HepG2 (cell line): ENCODE data around the gene UTP4. TPM values are rescaled to one million over a fixed set of nuclear protein-coding genes. Genes with fewer than 3 reads are reported as not detected.

Source experiments
- ATAC-seq: fragments of 200-7000 bp; cut with Tn5 transposase; 3 replicates; pipeline ENCODE4 v1.9.1; 2020; ENCODE audit warnings: mild to moderate bottlenecking, moderate library complexity
- BruUV-seq: library from RNA; stranded (reverse); fragments of 400-500 nt; replicated peaks from 2 replicates; lab custom pipeline; 2021; lab: Mats Ljungman, UMichigan
- CTCF ChIA-PET: fragments of 300-600 bp; formaldehyde crosslinking; extraction: SDS; loops from one replicate; lab custom pipeline; 2021; ENCODE audit warnings: low total read pairs, inconsistent platforms, low intra/inter-chr PET ratio; lab: Yijun Ruan, JAX
- POLR2A ChIA-PET: fragments of 350-600 bp; sonication (Branson Sonifier 250); formaldehyde crosslinking; loops from one replicate; lab custom pipeline; 2020; ENCODE audit warnings: antibody characterized with exemption, inconsistent platforms; lab: Yijun Ruan, JAX
- DNase-seq: peaks from one replicate; pipeline ENCODE4 v3.0.0-alpha.2; 2015; ENCODE audit warnings: low spot score
- FAIRE-seq: peaks from 3 replicates; lab custom pipeline; 2011; peaks lifted over from hg19 to GRCh38; lab: Jason Lieb, UNC
- H2AFZ ChIP-seq: one replicate; pipeline ENCODE4 v1.6.1; 2011; ENCODE audit warnings: low read length, inconsistent platforms
- H3K27ac ChIP-seq: fragments of 300-600 bp; 3 replicates; pipeline ENCODE4 v1.8.0; 2011; ENCODE audit warnings: mixed run types, mild to moderate bottlenecking, mixed read lengths, low read length, inconsistent platforms; ENCODE audit not compliant: insufficient read depth; ENCODE audit errors: extremely low read length
- H3K27me3 ChIP-seq, 2 experiments: fragments of 200-600 bp in 1 of 2; 2 replicates in 1 of 2; 3 replicates in 1 of 2; pipeline versions ENCODE4 v1.6.0 to v1.8.0; 2011; ENCODE audit warnings: low read length in 2 of 2, mild to moderate bottlenecking in 2 of 2, moderate library complexity in 2 of 2, inconsistent platforms in 1 of 2; ENCODE audit not compliant: insufficient read depth in 2 of 2, control insufficient read depth in 1 of 2
- H3K36me3 ChIP-seq, 2 experiments: fragments of 200-600 bp in 1 of 2; replicated peaks in 1 of 2; 2 replicates in 1 of 2; 3 replicates in 1 of 2; pipeline versions ENCODE4 v1.5.1 to v1.8.0; 2011; ENCODE audit warnings: low read length in 2 of 2, inconsistent platforms in 1 of 2; ENCODE audit not compliant: insufficient read depth in 2 of 2, control insufficient read depth in 1 of 2
- H3K4me1 ChIP-seq: 2 replicates; pipeline ENCODE4 v1.5.1; 2012; ENCODE audit warnings: low read length, inconsistent platforms; ENCODE audit not compliant: insufficient read depth
- H3K4me2 ChIP-seq: 2 replicates; pipeline ENCODE4 v1.6.0; 2011; ENCODE audit warnings: low read depth, low read length, inconsistent platforms
- H3K4me3 ChIP-seq, 3 experiments: fragments of 200-600 bp in 1 of 3; sonication (generic), shearing (Covaris generic) in 1 of 3; replicated peaks in 1 of 3; 2 replicates each; pipeline ENCODE4 v1.5.1; 2011 to 2016; ENCODE audit warnings: low read length in 3 of 3, inconsistent platforms in 2 of 3, low read depth in 2 of 3, mild to moderate bottlenecking in 2 of 3, control low read depth in 1 of 3, mixed read lengths in 1 of 3; ENCODE audit not compliant: insufficient read depth in 1 of 3
- H3K79me2 ChIP-seq: one replicate; pipeline ENCODE4 v1.6.1; 2011; ENCODE audit warnings: low read length, inconsistent platforms; ENCODE audit not compliant: insufficient read depth
- H3K9ac ChIP-seq: 2 replicates; pipeline ENCODE4 v1.6.0; 2011; ENCODE audit warnings: mild to moderate bottlenecking, low read depth, low read length, inconsistent platforms; ENCODE audit not compliant: insufficient read depth
- H3K9me3 ChIP-seq: 2 replicates; pipeline ENCODE4 v1.5.1; 2012; ENCODE audit warnings: mild to moderate bottlenecking, low read length
- H4K20me1 ChIP-seq: 2 replicates; pipeline ENCODE4 v1.6.0; 2011; ENCODE audit warnings: inconsistent platforms, mild to moderate bottlenecking, low read length, moderate library complexity; ENCODE audit not compliant: insufficient read depth
- KAT2B ChIP-seq: fragments of 150-350 bp; IDR thresholded peaks from 2 replicates; pipeline ENCODE4 v1.6.1; 2014; ENCODE audit warnings: low read depth, low read length, borderline replicate concordance
- PPARG ChIP-seq: conservative IDR thresholded peaks from 2 replicates; pipeline ENCODE4 v1.6.1; 2016; ENCODE audit warnings: missing biosample characterization, missing genetic modification reagents
- TBL1XR1 ChIP-seq: fragments of 150-350 bp; IDR thresholded peaks from 2 replicates; pipeline ENCODE4 v1.6.1; 2014; ENCODE audit warnings: borderline replicate concordance, low read length; ENCODE audit not compliant: partially characterized antibody
- THAP9 ChIP-seq: sonication (generic); formaldehyde crosslinking; IDR thresholded peaks from 2 replicates; pipeline ENCODE4; 2020; ENCODE audit warnings: missing genetic modification reagents, mild to moderate bottlenecking, borderline replicate concordance
- TOE1 ChIP-seq: sonication (generic); formaldehyde crosslinking; IDR thresholded peaks from 2 replicates; pipeline ENCODE4 v1.4.0; 2020; ENCODE audit warnings: mild to moderate bottlenecking, missing genetic modification reagents
- ZNF234 ChIP-seq: sonication (generic); formaldehyde crosslinking; conservative IDR thresholded peaks from 2 replicates; pipeline ENCODE4 v1.5.1; 2020; ENCODE audit warnings: mild to moderate bottlenecking, missing genetic modification reagents
- WGBS: methylation state at CpG from one replicate; pipeline ENCODE4 v1.1.6; 2017; ENCODE audit warnings: low lambda C conversion rate; 5-methylcytosine and 5-hydroxymethylcytosine counted together
- in situ Hi-C: cut with HindIII; loops from 2 replicates; pipeline ENCODE4 v1.10.0; 2017; ENCODE audit warnings: low pct_unique_long_range_greater_than_20kb; ENCODE audit not compliant: extremely low pct_ligation_motif_present
- intact Hi-C: fragments of 100-400 bp; cut with micrococcal nuclease; formaldehyde crosslinking; loops from one replicate; pipeline ENCODE4 v1.10.0; 2022; ENCODE audit not compliant: unreplicated experiment
- polyA plus RNA-seq, 8 experiments: library from polyadenylated mRNA; depleted of rRNA in 3 of 8; stranded (reverse) in 7 of 8; unstranded in 1 of 8; fragments of >200 nt; fragmentation: Illumina TruSeq in 4 of 8; extraction: Trizol in 4 of 8; gene quantifications; 2 replicates each; pipeline versions ENCODE4 v1.2.1 to v1.2.3, GENCODE V29; 2011 to 2016; ENCODE audit warnings: low read depth in 4 of 8, missing spikeins in 1 of 8, mixed read lengths in 1 of 8; ENCODE audit not compliant: insufficient read depth in 1 of 8
- total RNA-seq, 5 experiments: library from RNA; depleted of rRNA; stranded (reverse); fragments of >200 nt; fragmentation: Illumina TruSeq; extraction: Trizol; gene quantifications; 2 replicates each; pipeline ENCODE4 v1.2.3, GENCODE V29; 2016; ENCODE audit warnings: low read depth in 1 of 5
- TF ChIP-seq, protein P1 (sequence below): sonication (generic); formaldehyde crosslinking; IDR thresholded peaks from 2 replicates; pipeline ENCODE4 v1.4.0; 2020; ENCODE audit warnings: missing genetic modification reagents

Gene UTP4
- total and polyA plus RNA-seq, 2 of the 13 experiments (the other 11 are each of a cell fraction or from before 2014, with no cell fraction given) = 30.0 to 85.8 TPM

GRCh38 chr16:69114976-69115355 lies 17.5 kb upstream of the UTP4 start (continued):
- TF ChIP-seq TBL1XR1 = no peak

DNA sequence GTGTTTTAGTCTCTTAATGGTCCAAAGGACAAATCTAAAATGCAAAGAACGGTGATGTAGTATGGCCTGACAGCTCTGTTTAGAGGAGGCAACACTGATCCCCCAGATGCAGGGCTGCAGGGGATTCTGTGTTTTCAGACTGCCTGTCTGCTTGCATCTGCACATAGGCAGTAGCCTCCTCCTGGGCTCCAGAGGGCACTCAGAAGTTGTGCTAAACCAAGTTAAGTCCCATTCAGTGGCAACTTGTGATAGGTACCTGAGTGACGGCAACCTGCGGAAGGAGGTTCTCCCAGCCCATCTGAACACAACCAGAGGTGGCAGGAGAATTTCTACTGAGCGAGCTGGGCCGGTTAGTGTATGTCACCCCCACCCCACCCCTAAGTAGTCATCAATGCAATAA lies 17.1 kb upstream of the UTP4 start:
- no peak overlapping the region for H2AFZ ChIP-seq
- 97% methylated on average over 4 of the region's 5 CpGs for WGBS
- no peak overlapping the region for H3K4me3 ChIP-seq
- intact Hi-C loops (no loop called here), in situ Hi-C loops (loop anchor here (25.0 kb wide), 1 partner anchor 403 kb away; no protein-coding TSS in a partner anchor)
- CTCF ChIA-PET = no interaction called here
- no peak for DNase-seq
- 0 out of 2 replicates have a peak, but pooled peaks cover 5% of the 10 kb centered on the region for H3K4me1 ChIP-seq
- no peaks in the 10 kb centered on the region for H4K20me1 ChIP-seq
- H3K79me2 ChIP-seq = no peaks in the 10 kb centered on the region
- H3K27me3 ChIP-seq = no peaks in the 10 kb centered on the region
- no TSS peak for BruUV-seq
- POLR2A ChIA-PET = no interaction called here
- no peak for FAIRE-seq
- peaks cover 14 to 35% of the 10 kb centered on the region in 2 experiments for H3K36me3 ChIP-seq
- ATAC-seq = no peak
- no peak overlapping the region for H3K9ac ChIP-seq
- no peaks in the 10 kb centered on the region for H3K9me3 ChIP-seq
- no peak for TF ChIP-seq ZNF234 (CRISPR knock-in tag)
- TF ChIP-seq THAP9 (CRISPR knock-in tag) = no peak
- TF ChIP-seq, protein P1, sequence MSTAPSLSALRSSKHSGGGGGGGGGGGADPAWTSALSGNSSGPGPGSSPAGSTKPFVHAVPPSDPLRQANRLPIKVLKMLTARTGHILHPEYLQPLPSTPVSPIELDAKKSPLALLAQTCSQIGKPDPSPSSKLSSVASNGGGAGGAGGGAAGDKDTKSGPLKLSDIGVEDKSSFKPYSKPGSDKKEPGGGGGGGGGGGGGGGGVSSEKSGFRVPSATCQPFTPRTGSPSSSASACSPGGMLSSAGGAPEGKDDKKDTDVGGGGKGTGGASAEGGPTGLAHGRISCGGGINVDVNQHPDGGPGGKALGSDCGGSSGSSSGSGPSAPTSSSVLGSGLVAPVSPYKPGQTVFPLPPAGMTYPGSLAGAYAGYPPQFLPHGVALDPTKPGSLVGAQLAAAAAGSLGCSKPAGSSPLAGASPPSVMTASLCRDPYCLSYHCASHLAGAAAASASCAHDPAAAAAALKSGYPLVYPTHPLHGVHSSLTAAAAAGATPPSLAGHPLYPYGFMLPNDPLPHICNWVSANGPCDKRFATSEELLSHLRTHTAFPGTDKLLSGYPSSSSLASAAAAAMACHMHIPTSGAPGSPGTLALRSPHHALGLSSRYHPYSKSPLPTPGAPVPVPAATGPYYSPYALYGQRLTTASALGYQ (CRISPR knock-in tag) = no peak
- no peak for TF ChIP-seq KAT2B
- no peak for TF ChIP-seq PPARG (CRISPR knock-in tag)
- no peak for TF ChIP-seq TOE1 (CRISPR knock-in tag)
- no peak overlapping the region for H3K27ac ChIP-seq
- H3K4me2 ChIP-seq = no peak overlapping the region
